ENCODE measurements around the gene OR51L1.

DNA sequence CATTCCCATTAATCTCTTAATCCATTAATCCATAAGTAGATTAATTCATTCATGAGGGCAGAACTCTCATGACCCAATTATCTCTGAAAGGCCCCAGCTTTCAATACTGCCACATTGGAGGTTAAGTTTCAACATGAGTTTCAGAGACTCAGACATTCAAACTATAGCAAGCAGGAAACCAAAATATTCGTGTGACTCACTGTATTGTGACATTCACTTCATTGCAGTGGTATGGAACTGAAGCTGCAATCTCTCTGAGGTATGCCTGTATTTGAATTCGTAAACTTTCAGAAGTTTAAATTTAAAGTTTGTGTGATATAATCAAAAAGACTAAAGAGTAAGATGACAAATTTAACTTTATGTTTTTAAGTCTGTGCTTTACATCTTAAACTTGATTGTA, 48.7 kb downstream of the OR51L1 start:
- no peak for TF ChIP-seq POLR2AphosphoS5 (IDR thresholded peaks at IDR 0.05; ENCODE audit: borderline replicate concordance, low read depth, low read length)
- no peak for TF ChIP-seq EZH2 (IDR thresholded peaks at IDR 0.05)
- TF ChIP-seq FOXP2 (optimal IDR thresholded peaks at IDR 0.05; ENCODE audit: control extremely low read depth, extremely low read length, insufficient read depth): no peak

All from SK-N-MC (cell line).